ENCODE measurements around the gene PNPLA7.

PNPLA7 gene

DNA sequence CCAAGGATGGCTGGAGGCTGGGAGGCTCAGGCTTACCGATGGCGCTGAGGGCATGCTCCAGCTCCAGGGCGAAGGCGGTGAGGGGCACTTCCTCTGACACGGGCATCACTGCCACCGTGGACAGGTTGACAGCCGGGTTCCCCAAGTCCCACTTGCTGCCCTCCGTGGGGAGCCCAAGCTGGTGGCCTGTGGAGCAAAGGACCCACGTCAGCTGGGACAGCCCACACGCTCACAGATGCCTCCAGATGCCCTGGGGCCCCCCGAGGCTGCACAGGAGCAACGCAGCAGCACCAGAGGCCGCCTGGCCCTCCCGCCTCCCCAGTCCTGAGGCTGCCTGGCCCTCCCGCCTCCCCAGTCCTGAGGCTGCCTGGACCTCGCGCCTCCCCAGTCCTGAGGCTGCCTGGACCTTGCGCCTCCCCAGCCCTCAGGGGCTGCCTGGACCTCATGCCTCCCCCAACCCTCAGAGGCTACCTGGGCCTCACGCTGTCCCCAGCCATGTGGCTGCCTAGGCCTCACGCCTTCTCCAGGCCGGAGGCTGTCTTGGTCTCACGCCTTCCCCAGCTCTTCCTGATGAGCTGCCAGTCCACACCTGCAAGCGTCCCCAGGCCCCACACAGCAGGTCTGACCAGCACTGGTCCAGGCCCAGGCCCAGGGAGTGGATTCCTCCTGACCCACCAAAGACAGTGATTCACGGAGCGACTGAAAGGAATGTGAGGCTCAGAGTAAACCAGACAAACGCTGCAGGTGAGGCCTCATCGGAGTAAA, 65.5 kb downstream of the PNPLA7 start:
- Histone ChIP-seq H3K4me3 (ENCODE audit: low read depth in 1 of 2, low read length in 1 of 2) (no peak overlapping the region), H3K9me3 (no peaks in the 10 kb centered on the region), H3K4me1 (ENCODE audit: control insufficient read depth in 1 of 2, insufficient read depth in 1 of 2, low read depth in 1 of 2, low read length in 1 of 2) (no peaks in the 10 kb centered on the region), H3K27ac (no peak overlapping the region), H3K36me3 (no peaks in the 10 kb centered on the region), H3K27me3 (no peaks in the 10 kb centered on the region)
- no peak for TF ChIP-seq CTCF (IDR thresholded peaks at IDR 0.05)

- no peak overlapping the region for H3K4me3 ChIP-seq (ENCODE audit: low read depth in 1 of 2, low read length in 1 of 2)
- TF ChIP-seq CTCF (IDR thresholded peaks at IDR 0.05), result no peak
- no peak overlapping the region for H3K27ac ChIP-seq
- H3K36me3 ChIP-seq, result no peaks in the 10 kb centered on the region
- no peaks in the 10 kb centered on the region for H3K9me3 ChIP-seq
- H3K4me1 ChIP-seq (ENCODE audit: control insufficient read depth in 1 of 2, insufficient read depth in 1 of 2, low read depth in 1 of 2, low read length in 1 of 2), result no peaks in the 10 kb centered on the region
- no peaks in the 10 kb centered on the region for H3K27me3 ChIP-seq
Observed at GRCh38 chr9:137482094-137482781, 68.0 kb downstream of the PNPLA7 start.

- H3K4me3 ChIP-seq (ENCODE audit: low read depth in 1 of 2, low read length in 1 of 2), result no peak overlapping the region
- no peaks in the 10 kb centered on the region for H3K27me3 ChIP-seq
- no peaks in the 10 kb centered on the region for H3K36me3 ChIP-seq
- TF ChIP-seq CTCF (IDR thresholded peaks at IDR 0.05), result no peak
- H3K4me1 ChIP-seq (ENCODE audit: control insufficient read depth in 1 of 2, insufficient read depth in 1 of 2, low read depth in 1 of 2, low read length in 1 of 2), result no peaks in the 10 kb centered on the region
- no peaks in the 10 kb centered on the region for H3K9me3 ChIP-seq
- no peak overlapping the region for H3K27ac ChIP-seq
Observed at GRCh38 chr9:137480686-137481683, 69.2 kb downstream of the PNPLA7 start.

DNA sequence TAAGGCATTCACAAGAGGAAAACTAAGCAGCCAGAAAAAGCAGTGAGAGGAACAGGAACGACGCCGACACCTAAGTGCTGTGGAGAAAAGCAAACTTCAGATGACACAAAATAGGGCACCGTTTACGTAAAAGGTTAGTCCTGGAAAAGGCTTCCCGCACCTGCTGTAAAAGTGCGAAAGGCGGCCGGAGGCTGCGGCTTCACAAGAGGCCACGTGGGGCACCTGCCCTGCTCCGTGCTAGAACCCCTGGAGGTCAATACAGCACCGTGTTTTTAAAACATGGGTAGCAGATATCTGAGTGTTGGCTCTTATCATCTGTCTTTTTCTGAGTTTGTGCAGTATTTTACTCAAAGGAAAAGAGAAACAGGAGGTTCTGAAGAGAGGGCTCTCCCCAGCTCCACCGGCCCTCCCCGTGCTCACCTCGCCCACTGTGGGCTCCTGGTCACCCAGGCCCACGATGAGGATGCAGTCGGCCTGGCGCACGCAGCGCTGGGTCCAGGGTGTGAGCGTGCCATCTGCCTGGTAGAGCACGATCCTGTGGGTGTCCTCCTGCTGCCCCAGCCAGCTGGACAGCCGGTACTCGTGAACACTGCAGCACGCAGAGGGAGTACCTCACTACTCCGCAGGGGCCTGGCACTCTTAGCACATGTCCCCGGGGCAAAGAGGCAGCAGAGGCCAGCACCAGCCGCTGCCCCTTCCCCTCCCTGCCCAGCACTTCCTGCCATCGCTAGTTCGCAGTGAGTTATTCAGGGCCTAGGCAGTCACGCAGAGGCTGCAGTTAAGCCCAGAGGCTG, 70.1 kb downstream of the PNPLA7 start:
- Histone ChIP-seq H3K36me3 (no peaks in the 10 kb centered on the region), H3K4me1 (ENCODE audit: control insufficient read depth in 1 of 2, insufficient read depth in 1 of 2, low read depth in 1 of 2, low read length in 1 of 2) (no peaks in the 10 kb centered on the region), H3K27me3 (no peaks in the 10 kb centered on the region), H3K27ac (no peak overlapping the region), H3K9me3 (no peaks in the 10 kb centered on the region), H3K4me3 (ENCODE audit: low read depth in 1 of 2, low read length in 1 of 2) (no peak overlapping the region)
- TF ChIP-seq CTCF (IDR thresholded peaks at IDR 0.05), result no peak
